HG03039 (cell line): Measurements from ENCODE around the gene SLC25A19.

Experiments used
- ATAC-seq: cut with Tn5 transposase; IDR thresholded peaks from one replicate; pipeline ENCODE4 v1.9.1; 2021; ENCODE audit warnings: mild to moderate bottlenecking, moderate library complexity; ENCODE audit not compliant: unreplicated experiment

SLC25A19 gene

DNA sequence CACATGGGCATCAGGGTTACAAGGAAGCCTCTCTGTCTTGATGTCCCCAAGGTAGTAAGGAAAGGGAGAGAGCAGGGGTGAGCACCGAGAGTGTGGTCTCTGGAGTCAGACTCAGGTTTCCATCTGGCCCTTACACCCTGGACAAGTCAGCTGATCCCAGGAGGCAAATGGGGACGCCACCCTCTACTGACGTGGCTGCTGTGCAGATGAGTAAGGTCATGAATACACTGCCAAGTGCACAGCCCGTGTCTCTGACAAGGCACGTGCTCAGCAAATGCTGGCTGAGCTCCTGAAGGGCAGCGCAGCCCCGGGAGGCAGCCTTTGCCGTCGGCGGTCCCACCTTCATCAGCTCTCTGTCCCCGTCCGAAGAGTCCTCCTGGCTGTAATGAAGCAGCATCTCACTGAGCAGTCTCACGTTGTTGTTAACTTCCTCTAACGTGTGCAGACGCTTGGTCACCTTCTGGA is 47.2 kb downstream of the SLC25A19 start:
- no peak for ATAC-seq

DNA sequence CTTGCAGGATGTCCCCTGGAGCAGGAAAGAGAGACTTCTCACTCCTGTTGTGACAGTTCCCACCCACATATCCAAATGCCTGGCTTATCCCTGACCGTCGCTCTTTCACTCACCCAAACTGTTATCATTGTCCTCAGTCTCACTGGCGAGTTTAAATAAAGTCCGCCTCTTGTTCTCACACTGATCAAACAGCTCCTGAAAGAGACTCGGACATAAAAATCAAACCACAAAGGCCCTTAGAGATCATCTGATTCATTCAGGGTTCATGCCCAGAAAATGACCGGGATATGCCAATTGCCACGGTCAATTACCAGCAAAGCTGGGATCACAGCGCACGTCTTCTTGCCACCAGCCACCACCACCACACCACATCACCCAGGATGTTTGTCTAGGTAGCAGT is 47.7 kb downstream of the SLC25A19 start:
- ATAC-seq, result no peak

DNA sequence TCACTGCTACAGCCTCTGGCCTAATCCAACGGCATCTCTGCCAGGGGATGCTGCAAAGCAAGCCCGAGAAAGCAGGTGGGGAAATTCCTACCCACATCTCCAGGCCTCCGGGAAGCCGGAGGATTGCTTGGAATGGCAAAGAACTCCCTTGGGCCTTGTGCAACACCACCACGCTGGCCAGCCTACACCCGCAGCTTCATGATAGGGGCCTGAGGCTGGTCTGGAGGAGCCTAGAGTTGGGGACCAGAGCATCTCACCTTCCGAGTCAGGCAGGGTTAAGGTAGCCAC is 48.1 kb downstream of the SLC25A19 start:
- no peak for ATAC-seq

DNA sequence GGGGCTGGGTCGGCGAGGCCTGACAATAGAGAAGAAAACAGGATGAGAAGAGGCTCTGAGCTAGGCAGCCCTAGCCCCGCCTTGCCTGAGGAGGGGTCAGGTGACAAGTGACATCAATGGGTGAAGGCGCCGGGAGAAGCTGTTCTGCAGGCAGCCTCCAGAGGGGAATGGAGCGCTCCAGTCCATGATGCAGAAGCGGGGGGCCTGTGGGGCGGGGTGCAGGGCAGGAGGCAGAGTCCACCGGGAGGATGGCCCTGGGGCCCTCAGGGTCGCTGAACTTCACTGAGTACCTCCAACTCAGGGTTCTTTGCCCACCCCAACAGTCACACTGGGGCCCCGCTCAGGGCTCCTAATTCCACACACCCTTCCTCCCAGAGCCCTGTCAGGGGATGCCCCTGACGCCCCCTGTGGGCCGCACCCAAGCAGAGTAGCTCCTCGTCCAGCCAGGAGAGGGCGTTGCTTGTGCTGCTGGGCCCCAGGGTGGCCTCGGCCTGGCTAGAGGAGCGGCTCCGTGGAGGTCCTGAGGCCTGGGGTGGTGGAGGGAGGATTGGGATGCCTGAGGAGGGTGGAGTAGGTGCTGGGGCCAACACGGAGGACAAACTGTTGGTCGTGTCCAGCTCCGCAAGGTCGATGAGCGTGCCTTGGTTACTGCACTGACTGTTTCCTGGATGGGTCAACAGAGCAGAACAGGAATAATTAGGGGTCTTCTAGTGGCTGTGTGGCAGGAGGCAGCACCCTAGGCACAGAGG is 48.7 kb downstream of the SLC25A19 start:
- no peak for ATAC-seq

DNA sequence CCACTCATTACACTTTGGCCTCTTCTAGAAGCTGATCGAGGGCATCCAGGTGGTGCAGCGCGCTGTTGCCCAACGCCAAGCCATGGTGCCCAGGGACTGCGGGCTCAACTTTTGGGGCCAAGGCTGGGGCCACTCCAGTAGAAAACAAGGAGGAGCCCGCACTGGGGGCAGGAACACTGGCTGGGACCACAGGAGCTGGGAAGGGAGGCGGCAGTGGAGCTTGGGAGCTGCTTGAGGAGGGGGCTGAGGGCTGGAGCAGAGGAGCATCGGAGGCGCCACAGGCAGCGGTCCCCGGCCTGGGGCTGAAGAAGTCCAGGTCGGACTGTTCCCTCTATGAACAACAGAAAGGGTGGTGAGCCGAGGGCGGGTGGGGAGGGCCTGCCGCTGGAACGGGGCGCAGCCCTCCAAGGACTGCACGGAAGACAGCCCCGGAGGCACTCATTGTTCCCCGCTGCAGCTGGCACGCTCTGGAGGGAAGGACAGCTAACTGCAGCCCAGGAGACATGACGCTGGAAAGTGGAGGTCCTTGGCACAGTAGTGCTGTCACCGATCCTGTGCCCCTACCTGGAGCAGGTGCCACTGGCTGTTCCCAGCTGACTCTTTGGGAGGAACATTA is 49.3 kb downstream of the SLC25A19 start:
- no peak for ATAC-seq

DNA sequence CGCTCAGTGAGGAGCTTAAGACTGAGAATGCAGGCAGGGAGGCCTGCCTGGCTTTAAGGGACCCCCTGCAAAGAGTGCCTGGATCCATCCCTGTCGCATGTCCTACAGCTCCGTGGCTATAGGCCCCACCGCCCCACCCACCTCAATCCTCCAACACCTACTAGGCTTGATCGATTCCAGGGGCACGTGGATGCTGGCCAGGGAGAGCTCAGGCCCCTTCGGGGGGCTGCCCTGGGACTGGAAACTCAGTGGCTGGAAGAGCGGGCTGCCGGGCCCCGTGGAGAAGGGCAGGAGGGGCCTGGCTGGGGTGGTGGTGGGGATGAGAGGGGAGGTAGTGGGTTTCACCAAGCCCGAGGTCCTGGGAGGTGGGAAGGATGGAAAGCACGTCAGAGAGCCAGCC is 50.0 kb downstream of the SLC25A19 start:
- ATAC-seq, result no peak

DNA sequence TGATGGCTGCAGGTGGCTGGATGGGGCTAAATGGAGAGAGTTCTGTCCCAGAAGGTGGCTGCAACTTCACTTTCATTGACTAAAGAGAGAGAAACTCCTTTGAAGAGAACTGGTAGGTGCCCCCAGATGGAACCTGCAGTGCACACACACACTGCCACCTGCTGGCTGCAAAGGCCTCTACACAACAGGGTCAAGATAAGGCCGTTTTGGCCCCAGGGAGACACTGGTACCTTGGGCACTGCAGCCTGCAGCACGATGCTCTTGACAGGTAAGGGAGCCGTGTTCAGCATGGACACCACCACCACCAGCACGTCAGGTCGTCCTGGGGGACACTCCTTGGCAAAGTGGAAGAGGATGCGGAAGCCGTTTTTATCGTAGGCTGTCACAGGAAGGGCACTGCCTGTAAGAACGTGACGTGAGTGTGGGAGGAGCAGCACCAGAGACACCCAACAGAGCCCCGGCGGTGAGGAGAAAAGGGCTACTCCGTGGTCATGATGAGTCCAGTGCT is 50.5 kb downstream of the SLC25A19 start:
- ATAC-seq, result no peak

DNA sequence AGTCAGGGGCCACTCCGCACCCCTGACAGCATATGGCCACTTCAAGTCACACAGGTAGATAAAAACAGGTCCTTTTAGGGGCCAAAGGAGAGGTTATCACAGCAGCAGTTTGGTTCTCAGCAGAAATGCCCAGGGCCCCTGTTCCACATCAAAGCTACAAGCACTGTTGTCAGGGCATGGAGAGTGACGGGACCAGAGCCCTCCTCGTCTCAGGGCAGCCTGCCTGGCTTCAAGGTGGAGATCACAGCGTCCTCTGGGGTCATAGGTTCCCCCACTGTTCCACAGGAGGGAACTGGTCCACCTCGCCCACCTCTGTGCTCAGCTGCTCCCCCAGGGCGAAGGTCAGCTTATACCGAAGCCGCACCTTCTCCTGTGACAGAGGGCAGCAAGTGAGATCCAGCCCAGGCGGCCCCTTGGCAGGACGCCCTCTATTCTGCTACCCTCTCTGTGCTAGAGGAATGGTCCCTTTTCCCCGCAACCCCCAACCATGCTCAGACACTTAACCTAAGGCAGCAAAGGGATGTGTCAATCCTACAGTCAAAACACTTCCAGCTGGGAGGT is 51.1 kb downstream of the SLC25A19 start:
- ATAC-seq, result no peak

DNA sequence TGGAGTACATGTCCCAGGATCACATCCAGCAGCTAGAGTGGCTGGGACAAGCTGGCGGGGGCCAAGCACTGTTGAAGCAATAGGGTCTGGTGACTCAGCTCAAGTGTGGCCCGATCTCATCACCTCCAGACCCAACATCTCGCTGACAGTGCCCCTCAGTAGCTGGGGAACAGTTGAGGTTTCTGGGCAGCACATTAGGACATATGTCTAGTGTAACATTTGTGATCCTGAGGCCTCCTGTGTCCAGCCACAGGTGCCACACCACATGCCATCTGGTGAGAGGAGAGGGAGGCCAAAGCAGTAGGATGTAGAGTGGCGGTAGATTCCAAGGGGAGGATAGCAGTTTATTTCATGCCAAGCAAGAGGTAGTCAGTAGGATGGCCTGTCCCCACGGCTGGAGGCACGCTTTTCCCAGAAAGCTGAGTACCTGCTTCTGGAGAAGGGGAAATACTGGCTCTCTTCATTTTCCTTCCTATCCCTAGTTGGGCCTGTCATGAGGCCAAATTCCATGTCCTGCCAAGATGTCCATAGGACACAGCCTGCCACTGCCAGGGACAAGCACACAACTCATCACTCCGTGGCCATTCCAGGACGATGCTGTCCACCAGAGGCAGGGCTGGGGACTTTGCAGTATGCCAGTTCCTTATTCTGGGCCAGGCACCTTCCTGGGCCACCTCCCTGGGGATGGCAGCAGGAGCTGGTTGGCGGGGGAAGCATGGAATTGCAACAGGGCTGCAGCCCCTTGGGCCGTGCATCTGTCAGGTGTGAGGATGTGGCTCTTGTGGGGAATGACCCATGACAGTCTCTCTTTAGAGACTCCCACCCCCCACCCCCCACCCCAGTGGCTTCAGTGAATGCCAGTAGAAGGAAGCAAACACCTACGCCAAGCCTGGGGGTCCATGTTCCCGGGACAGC is 51.9 kb downstream of the SLC25A19 start:
- ATAC-seq, result no peak

DNA sequence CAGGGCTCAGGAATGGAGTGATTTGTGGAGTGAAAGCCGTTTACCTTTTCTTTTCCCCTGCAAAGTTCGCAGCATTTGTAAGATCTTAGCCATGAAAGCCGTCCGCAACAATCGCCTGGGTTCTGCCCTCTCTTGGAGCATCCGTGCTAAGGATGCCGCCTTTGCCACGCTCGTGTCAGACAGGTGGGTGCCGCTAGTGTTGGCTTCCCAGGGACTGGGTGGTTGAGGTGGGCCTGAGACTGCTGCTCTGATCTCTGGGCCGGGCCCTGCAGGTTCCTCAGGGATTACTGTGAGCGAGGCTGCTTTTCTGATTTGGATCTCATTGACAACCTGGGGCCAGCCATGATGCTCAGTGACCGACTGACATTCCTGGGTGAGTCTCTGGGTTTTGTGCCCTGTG is 56.4 kb downstream of the SLC25A19 start:
- no peak for ATAC-seq

DNA sequence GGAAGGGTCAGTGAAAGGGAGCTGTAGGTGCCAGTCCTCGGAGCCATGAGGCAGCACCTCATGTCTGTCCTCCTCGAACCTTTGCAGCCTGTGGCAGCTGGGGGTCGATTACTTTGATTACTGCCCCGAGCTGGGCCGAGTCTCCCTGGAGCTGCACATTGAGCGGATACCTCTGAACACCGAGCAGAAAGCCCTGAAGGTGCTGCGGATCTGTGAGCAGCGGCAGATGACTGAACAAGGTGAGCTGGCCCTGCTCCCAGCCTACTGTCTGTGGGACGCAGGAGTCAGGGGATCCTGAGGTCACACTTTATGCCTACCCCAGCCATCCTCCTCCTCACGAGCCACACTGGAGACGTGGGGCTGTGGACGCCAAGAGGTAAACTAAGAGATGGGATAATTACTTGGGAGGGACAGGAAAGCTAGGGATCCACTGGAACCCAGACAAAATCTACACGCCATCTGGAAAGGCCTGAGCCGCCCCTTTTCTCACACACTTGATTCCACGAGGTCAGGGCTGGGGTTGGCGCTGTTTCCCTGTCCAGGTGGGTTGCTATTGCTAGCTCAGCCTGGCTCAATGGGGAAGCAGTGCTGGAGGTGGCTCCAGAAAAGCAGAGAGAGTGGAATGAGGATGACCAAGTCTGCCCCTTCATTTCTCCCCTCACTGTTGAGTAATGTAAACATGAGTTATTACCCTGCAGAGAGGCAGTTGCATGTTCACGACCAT is 57.3 kb downstream of the SLC25A19 start:
- ATAC-seq, result no peak

DNA sequence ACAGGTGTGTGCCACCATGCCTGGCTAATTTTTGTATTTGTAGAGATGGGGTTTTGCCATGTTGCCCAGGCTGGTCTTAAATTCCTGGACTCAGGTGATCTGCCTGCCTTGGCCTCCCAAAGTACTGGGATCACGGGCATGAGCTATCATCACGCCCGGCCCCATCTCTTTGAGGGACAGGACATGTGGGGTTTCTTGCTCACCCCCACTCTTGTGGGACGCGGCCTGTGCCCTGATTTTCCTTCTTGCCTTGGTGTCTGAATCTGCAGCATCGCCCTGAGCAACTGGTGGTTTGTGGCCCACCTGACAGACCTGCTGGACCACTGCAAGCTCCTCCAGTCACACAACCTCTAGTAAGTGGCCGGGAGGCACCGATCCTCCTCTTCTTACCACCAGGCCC is 58.2 kb downstream of the SLC25A19 start:
- no peak for ATAC-seq

DNA sequence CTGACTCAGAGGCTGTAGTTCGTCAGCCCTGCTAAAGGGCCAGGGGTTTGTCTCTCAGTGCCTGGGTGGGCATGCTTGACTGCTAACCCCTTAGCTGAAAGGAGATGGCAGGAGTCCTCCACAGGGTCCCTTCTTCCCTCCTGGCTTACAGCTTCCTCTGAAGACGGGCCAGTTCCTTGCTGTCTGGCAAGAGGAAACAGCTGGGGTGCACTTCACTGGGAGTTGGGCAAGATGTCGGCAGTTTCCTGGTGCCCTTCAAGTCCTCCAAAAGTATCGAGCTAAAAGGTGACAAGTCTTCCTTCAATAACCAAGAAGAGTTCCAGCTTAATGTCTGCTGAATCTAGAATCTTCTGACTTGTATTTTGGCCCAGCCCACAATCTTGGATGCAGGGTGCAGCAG is 60.4 kb downstream of the SLC25A19 start:
- no peak for ATAC-seq

DNA sequence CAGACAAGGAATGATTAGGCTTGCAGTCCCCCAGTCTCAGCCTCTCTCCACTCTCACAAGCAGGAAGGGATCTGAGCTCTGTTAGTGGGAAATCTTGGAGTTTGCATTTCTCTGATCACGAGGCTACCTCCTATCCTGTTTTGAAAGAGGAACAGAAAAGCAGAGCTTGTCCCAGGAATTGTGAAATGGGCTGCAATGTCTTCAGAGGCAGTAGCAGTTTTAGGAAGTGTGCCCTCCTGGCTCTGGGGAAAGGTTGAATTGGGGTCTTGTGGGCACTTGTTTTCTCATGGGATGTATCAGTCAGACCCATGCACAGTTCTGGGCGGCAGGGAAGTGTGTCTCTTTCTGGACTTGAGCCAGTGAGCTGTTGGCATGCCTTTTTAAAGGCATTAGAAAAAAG is 60.9 kb downstream of the SLC25A19 start:
- no peak for ATAC-seq

DNA sequence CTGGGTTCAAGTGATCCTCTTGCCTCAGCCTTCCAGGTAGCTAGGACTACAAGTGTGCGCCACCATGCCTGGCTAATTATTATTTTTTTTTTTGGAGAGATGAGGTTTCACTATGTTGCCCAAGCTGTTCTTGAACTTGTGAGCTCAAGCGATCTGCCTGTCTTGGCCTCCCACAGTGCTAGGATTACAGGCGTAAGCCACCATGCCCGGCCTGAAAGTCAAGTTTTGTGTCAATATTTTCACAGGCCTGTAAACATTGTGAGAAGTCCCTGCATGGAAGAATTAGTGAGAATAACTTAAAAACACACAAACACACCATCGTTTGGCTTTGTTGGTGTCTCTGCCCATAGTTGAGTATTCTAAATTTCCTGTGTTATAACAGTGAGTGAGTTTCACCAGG is 61.5 kb downstream of the SLC25A19 start:
- no peak for ATAC-seq

DNA sequence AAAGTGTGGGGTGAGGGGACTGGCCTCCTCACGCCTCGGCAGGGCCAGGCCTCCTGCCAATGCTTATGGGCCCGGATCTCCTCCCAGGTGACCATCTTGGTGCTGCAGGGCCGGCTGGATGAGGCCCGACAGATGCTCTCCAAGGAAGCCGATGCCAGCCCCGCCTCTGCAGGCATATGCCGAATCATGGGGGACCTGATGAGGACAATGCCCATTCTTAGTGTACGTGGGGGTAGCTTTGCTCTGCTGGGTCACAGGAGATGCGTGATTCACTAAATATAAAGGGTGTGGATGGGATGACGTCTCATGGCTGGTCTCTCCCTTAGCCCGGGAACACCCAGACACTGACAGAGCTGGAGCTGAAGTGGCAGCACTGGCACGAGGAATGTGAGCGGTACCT is 64.2 kb downstream of the SLC25A19 start:
- no peak for ATAC-seq
